C4-2B (cell line): ENCODE data around the gene VPREB1.

ENCODE experiments used
- ZFX ChIP-seq: fragments of 450-650 bp; IDR thresholded peaks from 2 replicates; pipeline ENCODE4 v1.6.1; 2017
- TF ChIP-seq, protein P1 (sequence below): fragments of 450-650 bp; conservative IDR thresholded peaks from 2 replicates; pipeline ENCODE4 v1.5.1; 2017; ENCODE audit warnings: mild to moderate bottlenecking

DNA sequence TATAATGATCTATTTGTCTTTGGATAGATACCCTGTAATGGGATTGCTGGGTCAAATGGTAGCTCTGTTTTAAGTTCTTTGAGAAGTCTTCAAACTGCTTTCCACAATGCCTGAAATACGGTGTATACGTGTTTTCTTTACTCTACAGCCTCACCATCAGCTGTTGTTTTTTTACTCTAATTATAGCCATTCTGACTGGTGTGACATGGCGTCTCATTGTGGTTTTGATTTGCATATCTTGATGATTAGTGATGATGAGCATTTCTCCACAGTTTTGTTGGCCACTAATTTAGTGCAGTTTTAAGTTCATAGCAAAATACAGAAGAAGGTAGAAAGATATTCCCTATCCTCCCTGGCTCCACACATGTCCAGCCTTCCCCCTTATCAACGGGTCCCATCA is 26.3 kb upstream of the VPREB1 start:
- TF ChIP-seq, protein P1, sequence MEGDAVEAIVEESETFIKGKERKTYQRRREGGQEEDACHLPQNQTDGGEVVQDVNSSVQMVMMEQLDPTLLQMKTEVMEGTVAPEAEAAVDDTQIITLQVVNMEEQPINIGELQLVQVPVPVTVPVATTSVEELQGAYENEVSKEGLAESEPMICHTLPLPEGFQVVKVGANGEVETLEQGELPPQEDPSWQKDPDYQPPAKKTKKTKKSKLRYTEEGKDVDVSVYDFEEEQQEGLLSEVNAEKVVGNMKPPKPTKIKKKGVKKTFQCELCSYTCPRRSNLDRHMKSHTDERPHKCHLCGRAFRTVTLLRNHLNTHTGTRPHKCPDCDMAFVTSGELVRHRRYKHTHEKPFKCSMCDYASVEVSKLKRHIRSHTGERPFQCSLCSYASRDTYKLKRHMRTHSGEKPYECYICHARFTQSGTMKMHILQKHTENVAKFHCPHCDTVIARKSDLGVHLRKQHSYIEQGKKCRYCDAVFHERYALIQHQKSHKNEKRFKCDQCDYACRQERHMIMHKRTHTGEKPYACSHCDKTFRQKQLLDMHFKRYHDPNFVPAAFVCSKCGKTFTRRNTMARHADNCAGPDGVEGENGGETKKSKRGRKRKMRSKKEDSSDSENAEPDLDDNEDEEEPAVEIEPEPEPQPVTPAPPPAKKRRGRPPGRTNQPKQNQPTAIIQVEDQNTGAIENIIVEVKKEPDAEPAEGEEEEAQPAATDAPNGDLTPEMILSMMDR: no peak
- no peak for TF ChIP-seq ZFX
